GM21528 (cell line): ENCODE data around the gene ZFP64.
A peak's percentile ranks its signal among the peaks of the same experiment; 100 is the strongest.
"Not testable (repeated sequence)": the region's sequence is repeated elsewhere in the genome, so short reads cannot be mapped to it uniquely, and the experiment has no call there.

Source experiments
- ATAC-seq: cut with Tn5 transposase; IDR thresholded peaks from one replicate; pipeline ENCODE4 v1.9.1; 2021; ENCODE audit warnings: mild to moderate bottlenecking, moderate library complexity; ENCODE audit not compliant: unreplicated experiment, low FRiP score

Gene ZFP64

GRCh38 chr20:52207020-52207810, 15.6 kb upstream of the ZFP64 start:
- ATAC-seq, result no peak

GRCh38 chr20:52204136-52204535, 12.6 kb upstream of the ZFP64 start:
- ATAC-seq, result no peak

GRCh38 chr20:52201395-52201794, 9.8 kb upstream of the ZFP64 start:
- ATAC-seq, result no peak

GRCh38 chr20:52200870-52201269, 9.3 kb upstream of the ZFP64 start:
- ATAC-seq, result no peak

GRCh38 chr20:52196845-52197244, 5.3 kb upstream of the ZFP64 start:
- no peak for ATAC-seq

- no peak for ATAC-seq
These were observed 2.4 kb upstream of the ZFP64 start for GRCh38 chr20:52193886-52194545.

- ATAC-seq, result no peak
These were observed 1.6 kb upstream of the ZFP64 start for GRCh38 chr20:52193133-52193532.

GRCh38 chr20:52192719-52193007, 1.1 kb upstream of the ZFP64 start:
- not testable (repeated sequence) for ATAC-seq

- ATAC-seq, result peak; percentile 53
These were observed 538 bp upstream of the ZFP64 start for GRCh38 chr20:52191916-52192718.

GRCh38 chr20:52190437-52191131, 995 bp downstream of the ZFP64 start:
- peak; percentile 44 for ATAC-seq

GRCh38 chr20:52181766-52182165, 9.8 kb downstream of the ZFP64 start:
- no peak for ATAC-seq

GRCh38 chr20:52180180-52180840, 11.3 kb downstream of the ZFP64 start:
- no peak for ATAC-seq

- ATAC-seq, result peak; percentile 90
These were observed 12.0 kb downstream of the ZFP64 start for GRCh38 chr20:52179331-52180179.

- no peak for ATAC-seq
These were observed 12.9 kb downstream of the ZFP64 start for GRCh38 chr20:52178691-52179090.

GRCh38 chr20:52175840-52176239, 15.7 kb downstream of the ZFP64 start:
- ATAC-seq, result no peak

- ATAC-seq, result peak; percentile 79
These were observed 19.1 kb downstream of the ZFP64 start for GRCh38 chr20:52172392-52173047.

GRCh38 chr20:52171025-52171424, 20.6 kb downstream of the ZFP64 start:
- ATAC-seq, result no peak

- no peak for ATAC-seq
These were observed 23.5 kb downstream of the ZFP64 start for GRCh38 chr20:52168116-52168515.
